Vagina (tissue), 2 donors: ENCODE data around the gene REV1.
"Not testable (repeated sequence)": the region's sequence is repeated elsewhere in the genome, so short reads cannot be mapped to it uniquely, and the experiment has no call there.

ENCODE experiments used
- POLR2A ChIP-seq, 2 donors: fragments of 450-650 bp; IDR thresholded peaks; one replicate each; pipeline ENCODE4 v1.6.1; 2017; ENCODE audit warnings: antibody characterized with exemption in 2 of 2, mild to moderate bottlenecking in 2 of 2, moderate library complexity in 2 of 2
- POLR2AphosphoS5 ChIP-seq, 2 donors: sonication (generic); formaldehyde crosslinking; IDR thresholded peaks; one replicate each; pipeline ENCODE4 v1.9.0; 2017; ENCODE audit warnings: antibody characterized with exemption in 2 of 2, mild to moderate bottlenecking in 2 of 2, low read depth in 1 of 2; ENCODE audit not compliant: insufficient read depth in 1 of 2
- TF ChIP-seq, protein P1 (sequence below), 3 experiments: fragments of 450-650 bp in 2 of 3; fragments of 200-600 bp in 1 of 3; sonication (generic) in 1 of 3; IDR thresholded peaks; one replicate each; pipeline ENCODE4 v1.5.1; 2017 to 2019; ENCODE audit warnings: antibody characterized with exemption in 3 of 3, mild to moderate bottlenecking in 2 of 3, moderate library complexity in 2 of 3

DNA sequence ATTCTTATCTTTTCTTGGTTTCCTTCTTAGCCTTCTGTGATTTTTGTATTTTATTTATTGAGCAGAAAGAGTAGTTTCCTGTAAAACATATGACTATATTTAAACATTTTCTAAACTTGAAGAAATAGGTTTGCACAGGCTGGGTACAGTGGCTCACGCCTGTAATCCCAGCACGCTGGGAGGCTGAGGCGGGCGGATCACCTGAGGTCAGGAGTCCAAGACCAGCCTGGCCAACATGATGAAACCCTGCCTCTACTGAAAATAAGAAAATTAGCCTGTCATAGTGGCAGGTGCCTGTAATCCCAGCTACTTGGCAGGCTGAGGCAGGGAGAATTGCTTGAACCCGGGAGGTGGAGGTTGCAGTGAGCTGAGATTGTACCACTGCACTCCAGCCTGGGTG, 121.0 kb downstream of the REV1 start:
- TF ChIP-seq, protein P1, sequence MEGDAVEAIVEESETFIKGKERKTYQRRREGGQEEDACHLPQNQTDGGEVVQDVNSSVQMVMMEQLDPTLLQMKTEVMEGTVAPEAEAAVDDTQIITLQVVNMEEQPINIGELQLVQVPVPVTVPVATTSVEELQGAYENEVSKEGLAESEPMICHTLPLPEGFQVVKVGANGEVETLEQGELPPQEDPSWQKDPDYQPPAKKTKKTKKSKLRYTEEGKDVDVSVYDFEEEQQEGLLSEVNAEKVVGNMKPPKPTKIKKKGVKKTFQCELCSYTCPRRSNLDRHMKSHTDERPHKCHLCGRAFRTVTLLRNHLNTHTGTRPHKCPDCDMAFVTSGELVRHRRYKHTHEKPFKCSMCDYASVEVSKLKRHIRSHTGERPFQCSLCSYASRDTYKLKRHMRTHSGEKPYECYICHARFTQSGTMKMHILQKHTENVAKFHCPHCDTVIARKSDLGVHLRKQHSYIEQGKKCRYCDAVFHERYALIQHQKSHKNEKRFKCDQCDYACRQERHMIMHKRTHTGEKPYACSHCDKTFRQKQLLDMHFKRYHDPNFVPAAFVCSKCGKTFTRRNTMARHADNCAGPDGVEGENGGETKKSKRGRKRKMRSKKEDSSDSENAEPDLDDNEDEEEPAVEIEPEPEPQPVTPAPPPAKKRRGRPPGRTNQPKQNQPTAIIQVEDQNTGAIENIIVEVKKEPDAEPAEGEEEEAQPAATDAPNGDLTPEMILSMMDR (IDR thresholded peaks at IDR 0.05) = not testable (repeated sequence)
- not testable (repeated sequence) for TF ChIP-seq POLR2A (IDR thresholded peaks at IDR 0.05); POLR2AphosphoS5 (IDR thresholded peaks at IDR 0.05; ENCODE audit: insufficient read depth in 1 of 2, low read depth in 1 of 2)
